GM10266 (cell line): Measurements from ENCODE around the gene NAA20.

Experiments
- DNase-seq: peaks from one replicate; pipeline ENCODE4 v3.0.0; 2012; ENCODE audit errors: extremely low spot score
- CTCF ChIP-seq: IDR thresholded peaks from 2 replicates; pipeline ENCODE4 v1.5.1; 2012; ENCODE audit warnings: mild to moderate bottlenecking, low read depth; ENCODE audit not compliant: control insufficient read depth, insufficient read depth; ENCODE audit errors: missing control alignments

Gene NAA20

GRCh38 chr20:20076297-20077065 is 59.3 kb downstream of the NAA20 start:
- DNase-seq = no peak
- no peak for TF ChIP-seq CTCF

GRCh38 chr20:20078041-20078440 is 60.9 kb downstream of the NAA20 start:
- no peak for DNase-seq
- no peak for TF ChIP-seq CTCF

GRCh38 chr20:20079102-20079784 is 62.1 kb downstream of the NAA20 start:
- no peak for TF ChIP-seq CTCF
- DNase-seq = no peak
